ENCODE results near the gene NAB2. TPM values are rescaled to one million over a fixed set of nuclear protein-coding genes. Genes with fewer than 3 reads are reported as not detected.

NAB2 gene
- total RNA-seq, 1 donor from 2014 or later, result 22.1 TPM

DNA sequence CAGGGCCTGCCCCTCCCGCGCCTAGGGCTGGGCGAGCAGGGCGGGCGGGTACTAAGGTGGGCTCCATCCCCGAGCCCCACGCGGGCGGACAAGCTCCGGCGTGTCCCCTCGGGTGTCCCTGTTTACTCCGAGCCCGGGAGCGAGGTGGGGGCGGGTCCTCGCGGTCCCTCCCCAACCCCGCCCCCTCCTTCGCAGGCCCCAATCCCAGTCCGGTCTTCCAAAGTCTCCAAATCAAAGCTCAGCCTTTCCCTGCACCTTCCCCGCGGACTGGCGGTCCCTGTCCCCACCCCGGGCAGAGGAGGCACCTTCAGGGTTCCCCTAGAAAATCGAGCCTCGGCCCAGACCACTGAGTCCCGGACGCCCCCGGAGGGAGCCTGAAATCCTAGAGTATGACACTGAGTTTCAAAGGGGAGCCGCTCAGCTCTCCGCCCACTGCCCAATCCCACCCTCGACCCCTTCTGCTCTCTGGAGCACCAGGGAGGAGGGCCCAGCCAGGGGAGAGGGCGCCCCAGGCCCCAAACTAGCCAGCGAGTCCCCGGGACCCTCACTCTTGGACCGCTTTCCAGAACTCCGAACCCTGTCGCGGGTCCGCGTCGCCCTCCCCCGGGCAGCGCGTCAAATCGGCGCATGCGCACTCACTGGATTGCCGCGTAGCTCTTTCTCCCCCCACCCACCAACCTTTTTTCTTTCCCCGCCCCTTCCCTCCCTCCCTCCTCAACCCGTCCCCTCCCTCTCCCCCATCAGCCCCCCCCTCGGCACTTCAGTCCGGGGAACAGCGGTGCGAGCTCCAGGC lies 39.0 kb downstream of the NAB2 start, which contains the start of gene LRP1:
Gene LRP1, plus strand, starts transcription at position 758 of the 793 bp plus-strand sequence. CDS start 482 bp downstream, outside the sequence.
- TF ChIP-seq, protein P1, sequence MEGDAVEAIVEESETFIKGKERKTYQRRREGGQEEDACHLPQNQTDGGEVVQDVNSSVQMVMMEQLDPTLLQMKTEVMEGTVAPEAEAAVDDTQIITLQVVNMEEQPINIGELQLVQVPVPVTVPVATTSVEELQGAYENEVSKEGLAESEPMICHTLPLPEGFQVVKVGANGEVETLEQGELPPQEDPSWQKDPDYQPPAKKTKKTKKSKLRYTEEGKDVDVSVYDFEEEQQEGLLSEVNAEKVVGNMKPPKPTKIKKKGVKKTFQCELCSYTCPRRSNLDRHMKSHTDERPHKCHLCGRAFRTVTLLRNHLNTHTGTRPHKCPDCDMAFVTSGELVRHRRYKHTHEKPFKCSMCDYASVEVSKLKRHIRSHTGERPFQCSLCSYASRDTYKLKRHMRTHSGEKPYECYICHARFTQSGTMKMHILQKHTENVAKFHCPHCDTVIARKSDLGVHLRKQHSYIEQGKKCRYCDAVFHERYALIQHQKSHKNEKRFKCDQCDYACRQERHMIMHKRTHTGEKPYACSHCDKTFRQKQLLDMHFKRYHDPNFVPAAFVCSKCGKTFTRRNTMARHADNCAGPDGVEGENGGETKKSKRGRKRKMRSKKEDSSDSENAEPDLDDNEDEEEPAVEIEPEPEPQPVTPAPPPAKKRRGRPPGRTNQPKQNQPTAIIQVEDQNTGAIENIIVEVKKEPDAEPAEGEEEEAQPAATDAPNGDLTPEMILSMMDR (IDR thresholded peaks at IDR 0.05), result no peak
- no peaks in the 10 kb centered on the region for H3K36me3 Mint-ChIP-seq (ENCODE audit: low read depth)
- H3K4me1 Mint-ChIP-seq, result peaks cover 13% of the 10 kb centered on the region
- no peak within 1 kb of the TSS for H3K27ac Mint-ChIP-seq
- H3K4me3 Mint-ChIP-seq, result peak within 1 kb of the TSS; percentile 87
- ChIA-PET CTCF (interaction anchor here (0.9 to 2.0 kb wide), 6 partner anchors 9 to 102 kb away, joined by 3 to 6 read pairs (median 4); partner anchors contain the start of gene SHMT2), POLR2A (interaction anchor here (0.6 to 2.5 kb wide), 22 partner anchors 17 to 658 kb away, joined by 3 to 46 read pairs (median 4); partner anchors contain the start of genes NACA, NEMP1, RBMS2 and SHMT2)
- intact Hi-C loops (cut with micrococcal nuclease), result loop anchor here (1.0 to 10.0 kb wide), 2 partner anchors 115 to 327 kb away; partner anchors contain the start of genes GLI1 and INHBE
- ATAC-seq (ENCODE audit: low read depth) (peak; percentile 66), DNase-seq (peak; percentile 69)
- peaks cover 6% of the 10 kb centered on the region for H3K27me3 Mint-ChIP-seq
- H3K9me3 Mint-ChIP-seq, result peaks cover 2% of the 10 kb centered on the region

DNA sequence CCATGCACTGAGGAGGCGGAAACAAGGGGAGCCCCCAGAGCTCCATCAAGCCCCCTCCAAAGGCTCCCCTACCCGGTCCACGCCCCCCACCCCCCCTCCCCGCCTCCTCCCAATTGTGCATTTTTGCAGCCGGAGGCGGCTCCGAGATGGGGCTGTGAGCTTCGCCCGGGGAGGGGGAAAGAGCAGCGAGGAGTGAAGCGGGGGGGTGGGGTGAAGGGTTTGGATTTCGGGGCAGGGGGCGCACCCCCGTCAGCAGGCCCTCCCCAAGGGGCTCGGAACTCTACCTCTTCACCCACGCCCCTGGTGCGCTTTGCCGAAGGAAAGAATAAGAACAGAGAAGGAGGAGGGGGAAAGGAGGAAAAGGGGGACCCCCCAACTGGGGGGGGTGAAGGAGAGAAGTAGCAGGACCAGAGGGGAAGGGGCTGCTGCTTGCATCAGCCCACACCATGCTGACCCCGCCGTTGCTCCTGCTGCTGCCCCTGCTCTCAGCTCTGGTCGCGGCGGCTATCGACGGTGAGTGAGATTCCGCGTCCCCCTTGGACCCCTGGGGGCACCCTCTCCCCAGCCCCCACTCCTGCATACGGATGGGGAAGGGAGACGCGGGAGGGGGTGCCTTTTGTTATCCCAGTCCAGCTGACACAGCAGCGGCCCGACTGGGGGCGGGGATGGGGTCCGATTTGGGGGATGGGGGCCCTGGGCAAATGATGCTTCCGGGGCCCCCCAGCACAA lies 39.8 kb downstream of the NAB2 start:
- Mint-ChIP-seq H3K27me3 (peaks cover 6% of the 10 kb centered on the region), H3K36me3 (ENCODE audit: low read depth) (no peaks in the 10 kb centered on the region), H3K9me3 (peaks cover 2% of the 10 kb centered on the region), H3K27ac (no peak overlapping the region), H3K4me3 (peak overlapping the region; percentile 87), H3K4me1 (peaks cover 13% of the 10 kb centered on the region)
- TF ChIP-seq, protein P1 (IDR thresholded peaks at IDR 0.05), result no peak
- ATAC-seq (ENCODE audit: low read depth) (no peak), DNase-seq (no peak)
- POLR2A ChIA-PET, result interaction anchor here (0.6 to 2.5 kb wide), 19 partner anchors 17 to 659 kb away, joined by 3 to 46 read pairs (median 4); partner anchors contain the start of genes NACA, NEMP1, RBMS2 and SHMT2
- CTCF ChIA-PET, result interaction anchor here (0.8 to 1.8 kb wide), 5 partner anchors 8 to 68 kb away, joined by 3 to 6 read pairs (median 4); no protein-coding TSS in a partner anchor
- intact Hi-C loops (cut with micrococcal nuclease), result loop anchor here (1.0 to 10.0 kb wide), 2 partner anchors 115 to 326 kb away; partner anchors contain the start of genes GLI1 and INHBE

DNA sequence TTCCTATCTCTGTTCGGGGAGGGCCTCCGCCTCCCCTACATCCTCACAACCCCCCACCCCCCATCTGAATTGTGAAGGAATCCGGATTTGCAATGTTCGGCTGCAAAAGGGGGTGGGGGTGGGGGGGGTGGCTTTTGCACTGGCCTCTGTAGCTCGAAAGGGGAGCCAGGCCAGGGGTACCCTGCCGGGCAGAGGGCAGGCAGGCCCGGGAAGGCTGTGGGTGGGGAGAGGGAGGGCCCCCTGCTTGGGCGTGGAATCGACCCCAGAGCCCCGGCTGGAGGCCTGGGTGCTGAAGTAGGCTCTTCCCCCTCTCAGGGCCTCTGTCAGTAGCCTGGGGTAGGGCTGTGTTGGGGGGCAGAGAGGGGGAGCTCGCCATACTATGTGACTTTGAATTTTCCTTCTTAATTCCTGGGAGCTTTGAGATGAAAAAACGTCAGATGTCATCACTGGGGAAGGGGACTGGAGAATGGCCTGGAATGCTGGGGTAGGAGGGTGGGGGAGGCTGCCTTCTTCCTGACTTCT lies 40.5 kb downstream of the NAB2 start:
- peak overlapping the region; percentile 61 for H3K4me3 Mint-ChIP-seq
- H3K4me1 Mint-ChIP-seq, result peaks cover 13% of the 10 kb centered on the region
- H3K9me3 Mint-ChIP-seq, result no peaks in the 10 kb centered on the region
- TF ChIP-seq, protein P1 (IDR thresholded peaks at IDR 0.05), result no peak
- DNase-seq (no peak), ATAC-seq (ENCODE audit: low read depth) (no peak)
- H3K27me3 Mint-ChIP-seq, result peaks cover 6% of the 10 kb centered on the region
- ChIA-PET POLR2A (interaction anchor here (0.6 kb wide), 1 partner anchor 64 kb away, joined by 3 read pairs; no protein-coding TSS in a partner anchor), CTCF (interaction anchor here (0.6 to 0.8 kb wide), 2 partner anchors 50 to 69 kb away, joined by 3 read pairs; no protein-coding TSS in a partner anchor)
- intact Hi-C loops (cut with micrococcal nuclease), result loop anchor here (10.0 kb wide), 1 partner anchor 325 kb away; the partner anchor contains the start of genes GLI1 and INHBE
- no peaks in the 10 kb centered on the region for H3K36me3 Mint-ChIP-seq (ENCODE audit: low read depth)
- H3K27ac Mint-ChIP-seq, result no peak overlapping the region

DNA sequence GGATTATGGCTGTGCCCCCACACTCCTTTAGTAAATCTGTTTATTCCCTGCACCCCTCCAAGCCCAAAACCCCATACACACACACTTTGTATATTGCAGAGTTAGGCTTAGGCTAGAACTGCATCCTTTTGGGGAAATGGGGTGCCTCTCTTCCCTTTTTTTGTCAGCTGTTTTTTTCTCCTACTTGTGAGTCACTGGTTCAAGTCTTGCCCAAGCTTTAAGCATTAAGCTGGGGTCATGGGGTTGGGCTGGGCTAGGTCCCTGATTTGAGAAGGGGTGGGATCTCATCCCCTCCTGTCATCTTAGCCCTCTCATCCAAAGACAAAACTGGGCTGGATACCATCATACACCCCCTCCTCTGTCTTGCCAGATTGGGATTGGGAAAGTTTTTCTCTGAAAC lies 41.0 kb downstream of the NAB2 start:
- Mint-ChIP-seq H3K4me1 (peaks cover 13% of the 10 kb centered on the region), H3K4me3 (peak overlapping the region; percentile 61), H3K27ac (no peak overlapping the region), H3K9me3 (no peaks in the 10 kb centered on the region), H3K36me3 (ENCODE audit: low read depth) (no peaks in the 10 kb centered on the region), H3K27me3 (peaks cover 6% of the 10 kb centered on the region)
- no peak for ATAC-seq (ENCODE audit: low read depth)
- TF ChIP-seq, protein P1 (IDR thresholded peaks at IDR 0.05), result no peak
- intact Hi-C loops (cut with micrococcal nuclease), result loop anchor here (10.0 kb wide), 1 partner anchor 325 kb away; the partner anchor contains the start of genes GLI1 and INHBE
- ChIA-PET CTCF (interaction anchor here (0.6 kb wide), 1 partner anchor 51 kb away, joined by 3 read pairs; no protein-coding TSS in a partner anchor), POLR2A (interaction anchor here (0.6 kb wide), 1 partner anchor 65 kb away, joined by 3 read pairs; no protein-coding TSS in a partner anchor)
- DNase-seq, result no peak

Data from activated B cell treated with CpG ODN at 0.5 μM for 24 hours (primary cell).